Left ventricle myocardium inferior (tissue), 1 donor: ENCODE data around the gene GEMIN8. TPM values are rescaled to one million over a fixed set of nuclear protein-coding genes. Genes with fewer than 3 reads are reported as not detected.

Experiments used
- DNase-seq: peaks from one replicate; pipeline ENCODE4 v3.0.0-alpha.2; 2020
- H3K27ac ChIP-seq: fragments of 200-600 bp; replicated peaks from 2 replicates; pipeline ENCODE4 v1.8.0; 2021
- H3K27me3 ChIP-seq: fragments of 200-600 bp; 2 replicates; pipeline ENCODE4 v1.8.0; 2021; ENCODE audit warnings: low read depth
- H3K36me3 ChIP-seq: fragments of 200-600 bp; 2 replicates; pipeline ENCODE4 v1.8.0; 2021
- H3K4me1 ChIP-seq: fragments of 200-600 bp; 2 replicates; pipeline ENCODE4 v1.8.0; 2021
- H3K4me3 ChIP-seq: fragments of 200-600 bp; 2 replicates; pipeline ENCODE4 v1.8.0; 2021; ENCODE audit warnings: mild to moderate bottlenecking, moderate library complexity
- H3K9me3 ChIP-seq: fragments of 200-600 bp; replicated peaks from 2 replicates; pipeline ENCODE4 v1.8.0; 2021
- CTCF ChIP-seq: fragments of 200-600 bp; IDR thresholded peaks from 2 replicates; pipeline ENCODE4 v1.8.0; 2021; ENCODE audit warnings: antibody characterized with exemption, mild to moderate bottlenecking, borderline replicate concordance
- intact Hi-C: fragments of 100-400 bp; cut with micrococcal nuclease; formaldehyde crosslinking; loops from one replicate; pipeline ENCODE4 v1.11.0; 2022
- total RNA-seq: library from RNA; stranded (reverse); fragmentation: NEBNext Ultra II Directional; extraction: Animal tissue kit (Norgen Biotek cat#: 25700); gene quantifications from one replicate; pipeline ENCODE4 v1.2.1, GENCODE V29; 2021
- donor health status: DM: no; HTN: yes; CAD: no; lungs with severe emphysema.

Gene GEMIN8
- total RNA-seq, 1 donor from 2014 or later = 12.6 TPM

GRCh38 chrX:14022019-14022418, 7.7 kb downstream of the GEMIN8 start:
- Histone ChIP-seq H3K4me3 (no peak overlapping the region), H3K36me3 (peaks cover 12% of the 10 kb centered on the region), H3K27ac (no peak overlapping the region), H3K27me3 (no peaks in the 10 kb centered on the region), H3K4me1 (peaks cover 4% of the 10 kb centered on the region), H3K9me3 (peaks cover 3% of the 10 kb centered on the region)
- TF ChIP-seq CTCF = no peak
- DNase-seq = no peak
- intact Hi-C loops = no loop called here

GRCh38 chrX:14017399-14017798, 12.3 kb downstream of the GEMIN8 start:
- intact Hi-C loops = no loop called here
- Histone ChIP-seq H3K27ac (no peak overlapping the region), H3K36me3 (peaks cover 12% of the 10 kb centered on the region), H3K4me3 (no peak overlapping the region), H3K4me1 (no peaks in the 10 kb centered on the region), H3K9me3 (peaks cover 3% of the 10 kb centered on the region), H3K27me3 (no peaks in the 10 kb centered on the region)
- no peak for TF ChIP-seq CTCF
- DNase-seq = no peak

- Histone ChIP-seq H3K9me3 (no peaks in the 10 kb centered on the region), H3K27ac (no peak overlapping the region), H3K27me3 (no peaks in the 10 kb centered on the region), H3K36me3 (peaks cover 12% of the 10 kb centered on the region), H3K4me3 (no peak overlapping the region), H3K4me1 (no peaks in the 10 kb centered on the region)
- intact Hi-C loops = no loop called here
- TF ChIP-seq CTCF = no peak
- DNase-seq = no peak
Observed at GRCh38 chrX:14015941-14016340, 13.8 kb downstream of the GEMIN8 start.

DNA sequence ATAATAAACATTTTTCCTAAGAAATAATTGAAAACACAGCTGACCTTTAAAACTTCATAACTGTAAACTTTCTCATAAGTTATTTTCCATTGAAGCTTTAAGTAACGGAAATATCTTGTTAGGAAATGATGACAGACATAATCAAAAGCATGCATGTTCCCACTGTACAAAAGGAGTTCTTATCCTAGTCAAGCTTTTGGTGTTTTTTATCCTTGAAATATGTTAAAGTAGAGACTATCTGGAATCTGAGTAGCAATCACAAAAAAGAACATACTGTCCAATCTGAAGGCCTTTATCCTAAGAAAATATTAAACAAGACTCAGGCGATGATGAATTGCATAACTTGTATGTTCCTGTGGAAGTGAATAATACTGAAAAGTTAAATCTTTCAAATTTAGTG, 14.4 kb downstream of the GEMIN8 start:
- TF ChIP-seq CTCF = no peak
- H3K4me1 ChIP-seq = no peaks in the 10 kb centered on the region
- intact Hi-C loops = no loop called here
- H3K9me3 ChIP-seq = no peaks in the 10 kb centered on the region
- no peak overlapping the region for H3K27ac ChIP-seq
- peaks cover 11% of the 10 kb centered on the region for H3K36me3 ChIP-seq
- no peak overlapping the region for H3K4me3 ChIP-seq
- DNase-seq = no peak
- H3K27me3 ChIP-seq = no peaks in the 10 kb centered on the region

DNA sequence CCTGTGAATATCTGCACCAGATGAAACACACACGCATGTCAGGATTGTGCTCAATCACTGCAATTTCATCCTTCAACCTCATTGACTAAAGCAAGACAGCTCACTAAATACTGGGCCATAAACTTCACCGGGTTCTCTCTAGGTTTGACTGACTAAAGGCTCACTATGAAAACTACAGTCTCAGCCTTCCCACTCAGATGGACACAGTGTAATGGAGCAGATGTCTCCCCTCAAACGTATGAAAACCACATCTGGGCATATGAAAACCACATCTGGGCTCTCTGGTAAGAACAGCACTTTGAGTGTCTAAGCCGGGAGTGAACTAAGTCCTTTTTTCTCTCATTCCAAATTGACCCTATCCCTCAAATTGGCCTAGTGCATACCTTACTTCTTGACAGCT, 15.2 kb downstream of the GEMIN8 start:
- intact Hi-C loops = no loop called here
- Histone ChIP-seq H3K4me1 (no peaks in the 10 kb centered on the region), H3K4me3 (no peak overlapping the region), H3K36me3 (peaks cover 3% of the 10 kb centered on the region), H3K27me3 (no peaks in the 10 kb centered on the region), H3K9me3 (no peaks in the 10 kb centered on the region), H3K27ac (no peak overlapping the region)
- no peak for DNase-seq
- TF ChIP-seq CTCF = no peak

- Histone ChIP-seq H3K9me3 (no peaks in the 10 kb centered on the region), H3K4me3 (no peak overlapping the region), H3K4me1 (no peaks in the 10 kb centered on the region), H3K27me3 (no peaks in the 10 kb centered on the region), H3K27ac (no peak overlapping the region), H3K36me3 (peaks cover 9% of the 10 kb centered on the region)
- no peak for DNase-seq
- intact Hi-C loops = no loop called here
- TF ChIP-seq CTCF = no peak
Observed at GRCh38 chrX:14013054-14013453, 16.6 kb downstream of the GEMIN8 start.
